Liver (tissue), 9 donors: ENCODE results near the gene FRMD4A. TPM values are rescaled to one million over a fixed set of nuclear protein-coding genes. Genes with fewer than 3 reads are reported as not detected.

Experiments
- DNase-seq: peaks from one replicate; pipeline ENCODE4 v3.0.0-alpha.2; 2017; ENCODE audit warnings: low spot score
- H3K27ac ChIP-seq, 2 donors: one replicate each; pipeline ENCODE4 v1.7.0; 2013; ENCODE audit warnings: inconsistent platforms in 2 of 2, low read length in 2 of 2, control low read depth in 1 of 2, low read depth in 1 of 2, mild to moderate bottlenecking in 1 of 2
- H3K27me3 ChIP-seq, 4 donors: one replicate each; pipeline versions ENCODE4 v1.6.1 to v1.7.0; 2013; ENCODE audit warnings: low read length in 3 of 4, inconsistent platforms in 1 of 4, mild to moderate bottlenecking in 1 of 4, moderate library complexity in 1 of 4; ENCODE audit not compliant: control insufficient read depth in 4 of 4, insufficient read depth in 4 of 4
- H3K36me3 ChIP-seq, 4 donors: one replicate each; pipeline versions ENCODE4 v1.6.1 to v1.7.0; 2013; ENCODE audit warnings: low read length in 3 of 4, mild to moderate bottlenecking in 3 of 4, low read depth in 1 of 4, moderate library complexity in 1 of 4; ENCODE audit not compliant: control insufficient read depth in 4 of 4, insufficient read depth in 3 of 4
- H3K4me1 ChIP-seq, 4 donors: one replicate each; pipeline versions ENCODE4 v1.6.1 to v1.7.0; 2013; ENCODE audit warnings: low read length in 3 of 4, mild to moderate bottlenecking in 3 of 4, moderate library complexity in 1 of 4; ENCODE audit not compliant: control insufficient read depth in 4 of 4, insufficient read depth in 4 of 4
- H3K4me3 ChIP-seq, 3 donors: one replicate each; pipeline versions ENCODE4 v1.6.1 to v1.7.0; 2013; ENCODE audit warnings: low read length in 3 of 3, control low read depth in 1 of 3, low read depth in 1 of 3, mild to moderate bottlenecking in 1 of 3
- H3K9ac ChIP-seq, 2 donors: one replicate each; pipeline ENCODE4 v1.7.0; 2013; ENCODE audit warnings: low read length in 2 of 2, mild to moderate bottlenecking in 2 of 2, moderate library complexity in 2 of 2, control low read depth in 1 of 2, low read depth in 1 of 2
- H3K9me3 ChIP-seq, 4 donors: one replicate each; pipeline versions ENCODE4 v1.6.1 to v1.7.0; 2013; ENCODE audit warnings: low read length in 3 of 4; ENCODE audit not compliant: control insufficient read depth in 4 of 4
- FOXA1 ChIP-seq: IDR thresholded peaks from 2 replicates; pipeline ENCODE4 v1.6.1; 2016; ENCODE audit warnings: antibody characterized with exemption
- HNF4A ChIP-seq, 2 donors: conservative IDR thresholded peaks; 2 replicates each; pipeline ENCODE4 v1.6.1; 2016; ENCODE audit warnings: antibody characterized with exemption in 2 of 2, mild to moderate bottlenecking in 2 of 2
- HNF4G ChIP-seq: IDR thresholded peaks from 2 replicates; pipeline ENCODE4 v1.6.1; 2016; ENCODE audit warnings: antibody characterized with exemption
- JUND ChIP-seq, 2 donors: IDR thresholded peaks; 2 replicates each; pipeline ENCODE4 v1.6.1; 2016; ENCODE audit warnings: antibody characterized with exemption in 2 of 2
- NR2F2 ChIP-seq: IDR thresholded peaks from 2 replicates; pipeline ENCODE4 v1.6.1; 2016; ENCODE audit warnings: antibody characterized with exemption
- RXRA ChIP-seq, 2 donors: IDR thresholded peaks; 2 replicates each; pipeline ENCODE4 v1.6.1; 2017 to 2018; ENCODE audit warnings: antibody characterized with exemption in 2 of 2, mild to moderate bottlenecking in 1 of 2
- TAF1 ChIP-seq: conservative IDR thresholded peaks from 2 replicates; pipeline ENCODE4 v1.6.1; 2016; ENCODE audit warnings: antibody characterized with exemption, mild to moderate bottlenecking
- WGBS: extraction: QIAGEN DNeasy Blood & Tissue Kit; methylation state at CpG from one replicate; pipeline ENCODE4 v1.1.7; 2013; 5-methylcytosine and 5-hydroxymethylcytosine counted together
- polyA plus RNA-seq, 2 donors: library from polyadenylated mRNA; stranded (reverse) in 1 of 2; unstranded in 1 of 2; fragments of 200-250 nt in 1 of 2; fragments of >200 nt in 1 of 2; fragmentation: Nextera tagmentation in 1 of 2; extraction: Ambion mirVana in 1 of 2; gene quantifications; one replicate each; pipeline versions ENCODE4 v1.2.1 to v1.2.3, GENCODE V29; 2013 to 2015
- total RNA-seq, 2 donors: library from RNA; depleted of rRNA; stranded (reverse); fragments of >200 nt; gene quantifications; one replicate each; pipeline ENCODE4 v1.2.3, GENCODE V29; 2014
- TF ChIP-seq, protein P1 (sequence below): IDR thresholded peaks from 2 replicates; pipeline ENCODE4 v1.6.1; 2016; ENCODE audit warnings: antibody characterized with exemption
- TF ChIP-seq, protein P2 (sequence below): IDR thresholded peaks from 2 replicates; pipeline ENCODE4 v1.6.1; 2016; ENCODE audit warnings: antibody characterized with exemption
- TF ChIP-seq, protein P3 (sequence below): IDR thresholded peaks from 2 replicates; pipeline ENCODE4 v1.6.1; 2016; ENCODE audit warnings: antibody characterized with exemption, mild to moderate bottlenecking
- TF ChIP-seq, protein P4 (sequence below): fragments of 150-350 bp; IDR thresholded peaks from 2 replicates; pipeline ENCODE4 v1.5.1; 2017; ENCODE audit warnings: improper control_type of control experiment, low read depth, low read length; ENCODE audit not compliant: missing input control
- donor health status: healthy.
- donor health status: healthy.
- donor health status: healthy.
- donor health status: healthy.
- donor health status: healthy.

FRMD4A gene
- total and polyA plus RNA-seq, 4 donors = 8.2 to 34.3 (median 13.1) TPM

GRCh38 chr10:13725594-13725993 is 605.1 kb downstream of the FRMD4A start:
- Histone ChIP-seq H3K27ac (no peak overlapping the region), H3K4me3 (no peak overlapping the region), H3K4me1 (no peaks in the 10 kb centered on the region), H3K36me3 (peaks cover 0 to 4% (median 1%) of the 10 kb centered on the region in 4 donors), H3K27me3 (no peaks in the 10 kb centered on the region), H3K9ac (no peak overlapping the region), H3K9me3 (no peaks in the 10 kb centered on the region)
- no peak for DNase-seq
- TF ChIP-seq FOXA1 (no peak), HNF4G (no peak)
- TF ChIP-seq, protein P1, sequence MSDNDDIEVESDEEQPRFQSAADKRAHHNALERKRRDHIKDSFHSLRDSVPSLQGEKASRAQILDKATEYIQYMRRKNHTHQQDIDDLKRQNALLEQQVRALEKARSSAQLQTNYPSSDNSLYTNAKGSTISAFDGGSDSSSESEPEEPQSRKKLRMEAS = no peak
- 82% methylated on average over 4 of the region's 4 CpGs for WGBS

- Histone ChIP-seq H3K27ac (no peak overlapping the region), H3K36me3 (peaks cover 0 to 4% (median 1%) of the 10 kb centered on the region in 4 donors), H3K4me3 (no peak overlapping the region), H3K9ac (no peak overlapping the region), H3K9me3 (no peaks in the 10 kb centered on the region), H3K27me3 (no peaks in the 10 kb centered on the region), H3K4me1 (no peaks in the 10 kb centered on the region)
- TF ChIP-seq NR2F2 = peak; percentile 51
- TF ChIP-seq, protein P2, sequence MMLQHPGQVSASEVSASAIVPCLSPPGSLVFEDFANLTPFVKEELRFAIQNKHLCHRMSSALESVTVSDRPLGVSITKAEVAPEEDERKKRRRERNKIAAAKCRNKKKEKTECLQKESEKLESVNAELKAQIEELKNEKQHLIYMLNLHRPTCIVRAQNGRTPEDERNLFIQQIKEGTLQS = no peak
- TF ChIP-seq, protein P3, sequence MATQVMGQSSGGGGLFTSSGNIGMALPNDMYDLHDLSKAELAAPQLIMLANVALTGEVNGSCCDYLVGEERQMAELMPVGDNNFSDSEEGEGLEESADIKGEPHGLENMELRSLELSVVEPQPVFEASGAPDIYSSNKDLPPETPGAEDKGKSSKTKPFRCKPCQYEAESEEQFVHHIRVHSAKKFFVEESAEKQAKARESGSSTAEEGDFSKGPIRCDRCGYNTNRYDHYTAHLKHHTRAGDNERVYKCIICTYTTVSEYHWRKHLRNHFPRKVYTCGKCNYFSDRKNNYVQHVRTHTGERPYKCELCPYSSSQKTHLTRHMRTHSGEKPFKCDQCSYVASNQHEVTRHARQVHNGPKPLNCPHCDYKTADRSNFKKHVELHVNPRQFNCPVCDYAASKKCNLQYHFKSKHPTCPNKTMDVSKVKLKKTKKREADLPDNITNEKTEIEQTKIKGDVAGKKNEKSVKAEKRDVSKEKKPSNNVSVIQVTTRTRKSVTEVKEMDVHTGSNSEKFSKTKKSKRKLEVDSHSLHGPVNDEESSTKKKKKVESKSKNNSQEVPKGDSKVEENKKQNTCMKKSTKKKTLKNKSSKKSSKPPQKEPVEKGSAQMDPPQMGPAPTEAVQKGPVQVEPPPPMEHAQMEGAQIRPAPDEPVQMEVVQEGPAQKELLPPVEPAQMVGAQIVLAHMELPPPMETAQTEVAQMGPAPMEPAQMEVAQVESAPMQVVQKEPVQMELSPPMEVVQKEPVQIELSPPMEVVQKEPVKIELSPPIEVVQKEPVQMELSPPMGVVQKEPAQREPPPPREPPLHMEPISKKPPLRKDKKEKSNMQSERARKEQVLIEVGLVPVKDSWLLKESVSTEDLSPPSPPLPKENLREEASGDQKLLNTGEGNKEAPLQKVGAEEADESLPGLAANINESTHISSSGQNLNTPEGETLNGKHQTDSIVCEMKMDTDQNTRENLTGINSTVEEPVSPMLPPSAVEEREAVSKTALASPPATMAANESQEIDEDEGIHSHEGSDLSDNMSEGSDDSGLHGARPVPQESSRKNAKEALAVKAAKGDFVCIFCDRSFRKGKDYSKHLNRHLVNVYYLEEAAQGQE = no peak
- no peak for DNase-seq
- 73% methylated on average over 10 of the region's 10 CpGs for WGBS
These were observed 606.2 kb downstream of the FRMD4A start for GRCh38 chr10:13724484-13724883.

GRCh38 chr10:13722747-13723653 is 607.7 kb downstream of the FRMD4A start:
- H3K4me1 ChIP-seq = peaks cover 0 to 14% (median 11%) of the 10 kb centered on the region in 4 donors
- TF ChIP-seq, protein P2 = no peak
- no peak for TF ChIP-seq RXRA (IDR thresholded peaks at IDR 0.05)
- no peak for TF ChIP-seq HNF4A (conservative IDR thresholded peaks at IDR 0.05)
- TF ChIP-seq, protein P4, sequence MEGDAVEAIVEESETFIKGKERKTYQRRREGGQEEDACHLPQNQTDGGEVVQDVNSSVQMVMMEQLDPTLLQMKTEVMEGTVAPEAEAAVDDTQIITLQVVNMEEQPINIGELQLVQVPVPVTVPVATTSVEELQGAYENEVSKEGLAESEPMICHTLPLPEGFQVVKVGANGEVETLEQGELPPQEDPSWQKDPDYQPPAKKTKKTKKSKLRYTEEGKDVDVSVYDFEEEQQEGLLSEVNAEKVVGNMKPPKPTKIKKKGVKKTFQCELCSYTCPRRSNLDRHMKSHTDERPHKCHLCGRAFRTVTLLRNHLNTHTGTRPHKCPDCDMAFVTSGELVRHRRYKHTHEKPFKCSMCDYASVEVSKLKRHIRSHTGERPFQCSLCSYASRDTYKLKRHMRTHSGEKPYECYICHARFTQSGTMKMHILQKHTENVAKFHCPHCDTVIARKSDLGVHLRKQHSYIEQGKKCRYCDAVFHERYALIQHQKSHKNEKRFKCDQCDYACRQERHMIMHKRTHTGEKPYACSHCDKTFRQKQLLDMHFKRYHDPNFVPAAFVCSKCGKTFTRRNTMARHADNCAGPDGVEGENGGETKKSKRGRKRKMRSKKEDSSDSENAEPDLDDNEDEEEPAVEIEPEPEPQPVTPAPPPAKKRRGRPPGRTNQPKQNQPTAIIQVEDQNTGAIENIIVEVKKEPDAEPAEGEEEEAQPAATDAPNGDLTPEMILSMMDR = no peak
- TF ChIP-seq, protein P1 = no peak
- TF ChIP-seq TAF1 = no peak
- TF ChIP-seq JUND (IDR thresholded peaks at IDR 0.05) = no peak
- H3K27me3 ChIP-seq = no peaks in the 10 kb centered on the region
- WGBS = 97% methylated on average over 4 of the region's 4 CpGs
- H3K27ac ChIP-seq = no peak overlapping the region
- H3K36me3 ChIP-seq = peaks cover 0 to 4% (median 0%) of the 10 kb centered on the region in 4 donors
- no peak overlapping the region for H3K4me3 ChIP-seq
- no peak for DNase-seq
- H3K9me3 ChIP-seq = no peaks in the 10 kb centered on the region
- H3K9ac ChIP-seq = no peak overlapping the region
